Effector CD4-positive, alpha-beta T cell (primary cell): ENCODE results near the gene PRKCB.

ENCODE experiments used
- DNase-seq: peaks from one replicate; pipeline ENCODE4 v3.0.0-alpha.2; 2020

Gene PRKCB

GRCh38 chr16:23866621-23867020 lies 30.8 kb downstream of the PRKCB start:
- DNase-seq, result no peak

GRCh38 chr16:23867566-23867965 lies 31.8 kb downstream of the PRKCB start:
- DNase-seq, result no peak

- no peak for DNase-seq
Observed at GRCh38 chr16:23868136-23868535, 32.4 kb downstream of the PRKCB start.

GRCh38 chr16:23869052-23869451 lies 33.3 kb downstream of the PRKCB start:
- DNase-seq, result no peak

GRCh38 chr16:23871924-23872323 lies 36.1 kb downstream of the PRKCB start:
- DNase-seq, result no peak

GRCh38 chr16:23874613-23875294 lies 39.0 kb downstream of the PRKCB start:
- no peak for DNase-seq

- no peak for DNase-seq
Observed at GRCh38 chr16:23876256-23876896, 40.6 kb downstream of the PRKCB start.

- DNase-seq, result no peak
Observed at GRCh38 chr16:23877107-23878070, 41.6 kb downstream of the PRKCB start.

GRCh38 chr16:23879735-23880373 lies 44.1 kb downstream of the PRKCB start:
- no peak for DNase-seq

- DNase-seq, result no peak
Observed at GRCh38 chr16:23889189-23889588, 53.4 kb downstream of the PRKCB start.

GRCh38 chr16:23893986-23894385 lies 58.2 kb downstream of the PRKCB start:
- no peak for DNase-seq

GRCh38 chr16:23895052-23895451 lies 59.3 kb downstream of the PRKCB start:
- DNase-seq, result no peak

- DNase-seq, result no peak
Observed at GRCh38 chr16:23896832-23897821, 61.3 kb downstream of the PRKCB start.

GRCh38 chr16:23898682-23899430 lies 63.1 kb downstream of the PRKCB start:
- no peak for DNase-seq

GRCh38 chr16:23899869-23900268 lies 64.1 kb downstream of the PRKCB start:
- DNase-seq, result no peak

- no peak for DNase-seq
Observed at GRCh38 chr16:23900480-23901177, 64.8 kb downstream of the PRKCB start.

- no peak for DNase-seq
Observed at GRCh38 chr16:23901178-23902033, 65.6 kb downstream of the PRKCB start.

- DNase-seq, result no peak
Observed at GRCh38 chr16:23902034-23902747, 66.4 kb downstream of the PRKCB start.
